Measurements from ENCODE around the gene BEND5. TPM values are rescaled to one million over a fixed set of nuclear protein-coding genes. Genes with fewer than 3 reads are reported as not detected.

BEND5 gene
- total and polyA plus RNA-seq, 2 of the 8 experiments (the other 6 are each of a cell fraction or from before 2014, with no cell fraction given), result 3.8 to 7.5 TPM

- FAIRE-seq (no peak), DNase-seq (ENCODE audit: low read depth in 1 of 2, low spot score in 2 of 2) (no peak)
- H3K56ac ChIP-seq (replicated peaks; ENCODE audit: insufficient read length, low read depth, low read length), result no peak overlapping the region
- no peaks in the 10 kb centered on the region; a peak in 1 of 7 replicates for H3K4me1 ChIP-seq (replicated peaks in 1 of 4; ENCODE audit: control insufficient read depth in 3 of 4, insufficient read depth in 4 of 4, low read length in 3 of 4)
- H3K14ac ChIP-seq (ENCODE audit: insufficient read length), result no peak overlapping the region
- H3K27me3 ChIP-seq (replicated peaks in 1 of 4; ENCODE audit: control insufficient read depth in 3 of 4, extremely low read depth in 1 of 4, insufficient read depth in 3 of 4, low read length in 3 of 4), result no peaks in the 10 kb centered on the region
- H3K4me3 ChIP-seq (ENCODE audit: extremely low read depth in 1 of 4, insufficient read depth in 2 of 4, low read depth in 3 of 4, low read length in 4 of 4), result no peak overlapping the region
- H4K8ac ChIP-seq (ENCODE audit: extremely low read depth, insufficient read depth, low read length), result no peak overlapping the region; the same call in 1 of the 2 replicates
- 98% methylated on average over 18 of the region's 18 CpGs; no CpG with 5 or more reads in 1 of the 2 experiments for WGBS, 2 experiments (ENCODE audit: extremely low coverage in 1 of 2, insufficient coverage in 1 of 2, insufficient read length in 1 of 2, insufficient replicate concordance in 2 of 2, low coverage in 1 of 2, low lambda C conversion rate in 2 of 2, missing lambda C conversion rate in 1 of 2)
- no peak overlapping the region for H2BK12ac ChIP-seq (ENCODE audit: low read depth, low read length)
- no peaks in the 10 kb centered on the region for H4K20me1 ChIP-seq (replicated peaks in 1 of 2; ENCODE audit: control insufficient read depth in 1 of 2, insufficient read depth in 2 of 2, low read length in 2 of 2)
- ChIA-PET POLR2A (ENCODE audit: partially characterized antibody) (no interaction called here), CTCF (ENCODE audit: partially characterized antibody) (interaction anchor here (0.6 to 2.0 kb wide), 5 partner anchors 11 to 62 kb away, joined by 3 to 5 read pairs (median 3); no protein-coding TSS in a partner anchor)
- no peak overlapping the region for H2BK15ac ChIP-seq (ENCODE audit: low read length)
- no peak overlapping the region for H3K4ac ChIP-seq (replicated peaks; ENCODE audit: insufficient read length, low read depth, low read length)
- no peak overlapping the region for H2BK120ac ChIP-seq (replicated peaks; ENCODE audit: low read depth, low read length)
- no peak overlapping the region for H2BK5ac ChIP-seq (ENCODE audit: low read depth, low read length)
- no peaks in the 10 kb centered on the region; the same call in 1 of the 2 replicates for H3K23me2 ChIP-seq (ENCODE audit: low read depth, low read length)
- H3K9ac ChIP-seq (replicated peaks in 1 of 4; ENCODE audit: extremely low read depth in 1 of 4, low read depth in 3 of 4, low read length in 3 of 4), result no peak overlapping the region
- no peak overlapping the region for H2AFZ ChIP-seq (ENCODE audit: low read length)
- H3K79me1 ChIP-seq (ENCODE audit: low read depth, low read length), result no peaks in the 10 kb centered on the region
- TF ChIP-seq MAFK (IDR thresholded peaks at IDR 0.05; ENCODE audit: low read depth, low read length) (no peak), POU5F1 (IDR thresholded peaks at IDR 0.05; ENCODE audit: low read depth, low read length) (no peak), RAD21 (IDR thresholded peaks at IDR 0.05 in 1 of 2, conservative IDR thresholded peaks at IDR 0.05 in 1 of 2; ENCODE audit: low read depth in 2 of 2, low read length in 2 of 2) (no peak), CREB1 (IDR thresholded peaks at IDR 0.05) (no peak), CBX8 (IDR thresholded peaks at IDR 0.05; ENCODE audit: borderline replicate concordance, low read depth, low read length) (no peak), EZH2 (IDR thresholded peaks at IDR 0.05; ENCODE audit: low read depth, low read length, severe bottlenecking) (no peak), RXRA (IDR thresholded peaks at IDR 0.05; ENCODE audit: insufficient read depth, low read depth, low read length) (no peak), SRF (IDR thresholded peaks at IDR 0.05; ENCODE audit: low read depth, low read length) (no peak)
- H3K27ac ChIP-seq (ENCODE audit: low read depth, low read length), result no peak overlapping the region
- no peak overlapping the region for H3K18ac ChIP-seq (ENCODE audit: extremely low read depth, low read length)
- H2AK5ac ChIP-seq (ENCODE audit: low read depth, low read length), result no peak overlapping the region
- no peaks in the 10 kb centered on the region for H3K79me2 ChIP-seq (ENCODE audit: control insufficient read depth in 1 of 2, insufficient read depth in 2 of 2, low read length in 2 of 2)
- H3K4me2 ChIP-seq (ENCODE audit: insufficient read depth in 1 of 2, low read depth in 2 of 2, low read length in 2 of 2), result no peak overlapping the region
- H4K5ac ChIP-seq (ENCODE audit: insufficient read length, low read depth, low read length), result no peak overlapping the region
- no peak overlapping the region for H2BK20ac ChIP-seq (ENCODE audit: low read length)
- H3K23ac ChIP-seq (ENCODE audit: insufficient read length), result no peak overlapping the region
- H3K36me3 ChIP-seq (ENCODE audit: control insufficient read depth in 2 of 4, insufficient read depth in 4 of 4, low read length in 3 of 4), result peaks cover 3 to 15% (median 14%) of the 10 kb centered on the region in 4 experiments; a peak in 7 of 8 replicates
- no peaks in the 10 kb centered on the region for H3K9me3 ChIP-seq (ENCODE audit: insufficient read depth in 2 of 2, low read depth in 1 of 2, low read length in 1 of 2)
- H4K91ac ChIP-seq (replicated peaks; ENCODE audit: insufficient read length, low read length), result no peak overlapping the region
Observed at GRCh38 chr1:48758976-48759375, 17.7 kb downstream of the BEND5 start.

All from H1 (cell line).